SK-N-SH treated with all-trans-retinoic acid at 6 μM for 48 hours (cell line): Measurements from ENCODE around the gene PRDM8.

Source experiments
- RARB ChIP-seq: fragments of 250-450 bp; sonication (Bioruptor Pico); IDR thresholded peaks from 2 replicates; pipeline ENCODE4 v1.8.0; 2021; ENCODE audit warnings: mild to moderate bottlenecking, moderate library complexity
- TOX ChIP-seq: fragments of 250-450 bp; sonication (Bioruptor Pico); IDR thresholded peaks from 2 replicates; pipeline ENCODE4 v1.8.0; 2021; ENCODE audit warnings: mild to moderate bottlenecking, moderate library complexity, borderline replicate concordance
- ZFP30 ChIP-seq: fragments of 450-650 bp; formaldehyde crosslinking; IDR thresholded peaks from 2 replicates; pipeline ENCODE4 v1.5.0; 2022; ENCODE audit warnings: mild to moderate bottlenecking, moderate library complexity

- no peak for TF ChIP-seq ZFP30 (CRISPR knock-in tag)
- TF ChIP-seq TOX (CRISPR knock-in tag), result no peak
- TF ChIP-seq RARB, result no peak
Observed at GRCh38 chr4:80196922-80197573, at the start of gene PRDM8.
